KMS-11 (cell line): Measurements from ENCODE around the gene COX14.

Source experiments
- H2AFZ ChIP-seq: fragments of 200-600 bp; sonication (generic); 2 replicates; pipeline ENCODE4 v1.6.1; 2016; ENCODE audit warnings: antibody characterized with exemption, mixed run types, low read depth
- H3K27ac ChIP-seq: fragments of 200-600 bp; sonication (generic); 2 replicates; pipeline ENCODE4 v1.6.1; 2016; ENCODE audit warnings: mild to moderate bottlenecking, mixed run types
- H3K27me3 ChIP-seq: fragments of 200-600 bp; sonication (generic); 2 replicates; pipeline ENCODE4 v1.6.1; 2017; ENCODE audit warnings: mild to moderate bottlenecking, low read depth, mixed run types, moderate library complexity; ENCODE audit not compliant: insufficient read depth
- H3K36me3 ChIP-seq: fragments of 200-600 bp; sonication (generic); 2 replicates; pipeline ENCODE4 v1.6.1; 2017; ENCODE audit warnings: mild to moderate bottlenecking, mixed run types; ENCODE audit not compliant: insufficient read depth
- H3K4me1 ChIP-seq: fragments of 200-600 bp; sonication (generic); 2 replicates; pipeline ENCODE4 v1.6.1; 2016; ENCODE audit warnings: mild to moderate bottlenecking, low read depth, mixed run types; ENCODE audit not compliant: poor library complexity, severe bottlenecking
- H3K4me2 ChIP-seq: fragments of 200-600 bp; sonication (generic); 2 replicates; pipeline ENCODE4 v1.7.0; 2016; ENCODE audit warnings: mild to moderate bottlenecking, mixed run types
- H3K4me3 ChIP-seq: fragments of 200-600 bp; sonication (generic); IDR thresholded peaks from 2 replicates; pipeline ENCODE4 v1.6.1; 2017; ENCODE audit warnings: low read depth, low read length, mixed read lengths; ENCODE audit not compliant: insufficient read depth
- H3K79me2 ChIP-seq: fragments of 200-600 bp; sonication (generic); 2 replicates; pipeline ENCODE4 v1.6.1; 2016; ENCODE audit warnings: low read depth, mixed run types; ENCODE audit not compliant: insufficient read depth
- H3K9ac ChIP-seq: fragments of 200-600 bp; sonication (generic); 2 replicates; pipeline ENCODE4 v1.6.1; 2016; ENCODE audit warnings: mild to moderate bottlenecking, mixed run types
- H4K20me1 ChIP-seq: fragments of 200-600 bp; sonication (generic); 2 replicates; pipeline ENCODE4 v1.6.1; 2016; ENCODE audit warnings: mild to moderate bottlenecking, mixed run types; ENCODE audit not compliant: insufficient read depth
- CTCF ChIP-seq: fragments of 200-600 bp; sonication (generic); conservative IDR thresholded peaks from 2 replicates; pipeline ENCODE4 v1.6.1; 2017; ENCODE audit warnings: low read depth, mild to moderate bottlenecking, antibody characterized with exemption, low read length, moderate library complexity, mixed read lengths

The COX14 gene

GRCh38 chr12:50117057-50117622 is 5.1 kb downstream of the COX14 start:
- no peaks in the 10 kb centered on the region for H4K20me1 ChIP-seq
- H3K4me1 ChIP-seq: peaks cover 13% of the 10 kb centered on the region
- no peak for TF ChIP-seq CTCF
- no peak overlapping the region for H2AFZ ChIP-seq
- H3K4me2 ChIP-seq: no peak overlapping the region
- H3K36me3 ChIP-seq: no peaks in the 10 kb centered on the region
- no peak overlapping the region for H3K27ac ChIP-seq
- H3K9ac ChIP-seq: no peak overlapping the region
- H3K4me3 ChIP-seq: no peak overlapping the region
- H3K27me3 ChIP-seq: no peaks in the 10 kb centered on the region
- H3K79me2 ChIP-seq: peaks cover 46% of the 10 kb centered on the region

GRCh38 chr12:50119387-50119786 is 7.4 kb downstream of the COX14 start:
- H3K36me3 ChIP-seq: no peaks in the 10 kb centered on the region
- no peak overlapping the region for H3K4me3 ChIP-seq
- no peak for TF ChIP-seq CTCF
- H3K4me1 ChIP-seq: peaks cover 3% of the 10 kb centered on the region
- no peaks in the 10 kb centered on the region for H4K20me1 ChIP-seq
- H2AFZ ChIP-seq: no peak overlapping the region
- no peak overlapping the region for H3K9ac ChIP-seq
- H3K4me2 ChIP-seq: no peak overlapping the region
- peaks cover 27% of the 10 kb centered on the region for H3K79me2 ChIP-seq
- no peak overlapping the region for H3K27ac ChIP-seq
- no peaks in the 10 kb centered on the region for H3K27me3 ChIP-seq

GRCh38 chr12:50120521-50120920 is 8.5 kb downstream of the COX14 start:
- H3K4me1 ChIP-seq: no peaks in the 10 kb centered on the region
- no peaks in the 10 kb centered on the region for H3K27me3 ChIP-seq
- no peak overlapping the region for H3K27ac ChIP-seq
- H3K79me2 ChIP-seq: peaks cover 18% of the 10 kb centered on the region
- H3K4me3 ChIP-seq: no peak overlapping the region
- H4K20me1 ChIP-seq: no peaks in the 10 kb centered on the region
- no peak overlapping the region for H2AFZ ChIP-seq
- H3K9ac ChIP-seq: no peak overlapping the region
- TF ChIP-seq CTCF: no peak
- no peak overlapping the region for H3K4me2 ChIP-seq
- no peaks in the 10 kb centered on the region; the same call in 1 of the 2 replicates for H3K36me3 ChIP-seq

- Histone ChIP-seq H4K20me1 (no peaks in the 10 kb centered on the region), H3K4me3 (no peak overlapping the region), H3K4me2 (no peak overlapping the region), H2AFZ (no peak overlapping the region), H3K9ac (no peak overlapping the region), H3K36me3 (no peaks in the 10 kb centered on the region; the same call in 1 of the 2 replicates), H3K4me1 (no peaks in the 10 kb centered on the region), H3K27me3 (no peaks in the 10 kb centered on the region), H3K27ac (no peak overlapping the region), H3K79me2 (peaks cover 14% of the 10 kb centered on the region)
- no peak for TF ChIP-seq CTCF
Observed at GRCh38 chr12:50120953-50121352, 8.9 kb downstream of the COX14 start.
